ENCODE measurements around the gene SNED1.

Gene SNED1

DNA sequence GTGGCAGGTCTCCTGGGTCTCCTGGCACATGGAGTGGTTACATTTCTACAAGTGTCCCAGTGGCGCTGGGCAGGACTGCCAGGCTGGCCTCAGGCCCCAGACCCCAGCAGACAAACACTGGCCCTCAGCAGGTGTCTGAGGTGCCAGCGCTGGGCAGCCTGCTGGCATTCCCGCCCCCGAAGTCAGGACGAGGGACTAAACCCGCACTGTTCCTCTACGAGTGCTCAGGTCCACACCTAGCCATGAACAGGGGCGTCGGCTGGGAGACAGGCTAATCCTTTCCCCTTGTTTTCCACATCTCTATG is 12.8 kb downstream of the SNED1 start:
- no peak for DNase-seq (ENCODE audit: low read depth in 1 of 2, low spot score in 1 of 2)
- Histone ChIP-seq H3K4me3 (replicated peaks; ENCODE audit: insufficient read depth, low read length) (no peak overlapping the region), H3K27me3 (ENCODE audit: insufficient read depth, poor library complexity, severe bottlenecking) (peaks cover 10% of the 10 kb centered on the region), H3K27ac (replicated peaks) (no peak overlapping the region)
- TF ChIP-seq, protein P1, sequence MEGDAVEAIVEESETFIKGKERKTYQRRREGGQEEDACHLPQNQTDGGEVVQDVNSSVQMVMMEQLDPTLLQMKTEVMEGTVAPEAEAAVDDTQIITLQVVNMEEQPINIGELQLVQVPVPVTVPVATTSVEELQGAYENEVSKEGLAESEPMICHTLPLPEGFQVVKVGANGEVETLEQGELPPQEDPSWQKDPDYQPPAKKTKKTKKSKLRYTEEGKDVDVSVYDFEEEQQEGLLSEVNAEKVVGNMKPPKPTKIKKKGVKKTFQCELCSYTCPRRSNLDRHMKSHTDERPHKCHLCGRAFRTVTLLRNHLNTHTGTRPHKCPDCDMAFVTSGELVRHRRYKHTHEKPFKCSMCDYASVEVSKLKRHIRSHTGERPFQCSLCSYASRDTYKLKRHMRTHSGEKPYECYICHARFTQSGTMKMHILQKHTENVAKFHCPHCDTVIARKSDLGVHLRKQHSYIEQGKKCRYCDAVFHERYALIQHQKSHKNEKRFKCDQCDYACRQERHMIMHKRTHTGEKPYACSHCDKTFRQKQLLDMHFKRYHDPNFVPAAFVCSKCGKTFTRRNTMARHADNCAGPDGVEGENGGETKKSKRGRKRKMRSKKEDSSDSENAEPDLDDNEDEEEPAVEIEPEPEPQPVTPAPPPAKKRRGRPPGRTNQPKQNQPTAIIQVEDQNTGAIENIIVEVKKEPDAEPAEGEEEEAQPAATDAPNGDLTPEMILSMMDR (IDR thresholded peaks at IDR 0.05; ENCODE audit: insufficient read depth, low read length), result no peak
- TF ChIP-seq GABPA (IDR thresholded peaks at IDR 0.05; ENCODE audit: low read depth) (no peak), SPI1 (IDR thresholded peaks at IDR 0.05; ENCODE audit: borderline replicate concordance, low read depth) (no peak), POLR2AphosphoS5 (IDR thresholded peaks at IDR 0.05; ENCODE audit: low read depth) (no peak)
- TF ChIP-seq, protein P2, sequence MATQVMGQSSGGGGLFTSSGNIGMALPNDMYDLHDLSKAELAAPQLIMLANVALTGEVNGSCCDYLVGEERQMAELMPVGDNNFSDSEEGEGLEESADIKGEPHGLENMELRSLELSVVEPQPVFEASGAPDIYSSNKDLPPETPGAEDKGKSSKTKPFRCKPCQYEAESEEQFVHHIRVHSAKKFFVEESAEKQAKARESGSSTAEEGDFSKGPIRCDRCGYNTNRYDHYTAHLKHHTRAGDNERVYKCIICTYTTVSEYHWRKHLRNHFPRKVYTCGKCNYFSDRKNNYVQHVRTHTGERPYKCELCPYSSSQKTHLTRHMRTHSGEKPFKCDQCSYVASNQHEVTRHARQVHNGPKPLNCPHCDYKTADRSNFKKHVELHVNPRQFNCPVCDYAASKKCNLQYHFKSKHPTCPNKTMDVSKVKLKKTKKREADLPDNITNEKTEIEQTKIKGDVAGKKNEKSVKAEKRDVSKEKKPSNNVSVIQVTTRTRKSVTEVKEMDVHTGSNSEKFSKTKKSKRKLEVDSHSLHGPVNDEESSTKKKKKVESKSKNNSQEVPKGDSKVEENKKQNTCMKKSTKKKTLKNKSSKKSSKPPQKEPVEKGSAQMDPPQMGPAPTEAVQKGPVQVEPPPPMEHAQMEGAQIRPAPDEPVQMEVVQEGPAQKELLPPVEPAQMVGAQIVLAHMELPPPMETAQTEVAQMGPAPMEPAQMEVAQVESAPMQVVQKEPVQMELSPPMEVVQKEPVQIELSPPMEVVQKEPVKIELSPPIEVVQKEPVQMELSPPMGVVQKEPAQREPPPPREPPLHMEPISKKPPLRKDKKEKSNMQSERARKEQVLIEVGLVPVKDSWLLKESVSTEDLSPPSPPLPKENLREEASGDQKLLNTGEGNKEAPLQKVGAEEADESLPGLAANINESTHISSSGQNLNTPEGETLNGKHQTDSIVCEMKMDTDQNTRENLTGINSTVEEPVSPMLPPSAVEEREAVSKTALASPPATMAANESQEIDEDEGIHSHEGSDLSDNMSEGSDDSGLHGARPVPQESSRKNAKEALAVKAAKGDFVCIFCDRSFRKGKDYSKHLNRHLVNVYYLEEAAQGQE (IDR thresholded peaks at IDR 0.05; ENCODE audit: insufficient replicate concordance, low read depth), result no peak

DNA sequence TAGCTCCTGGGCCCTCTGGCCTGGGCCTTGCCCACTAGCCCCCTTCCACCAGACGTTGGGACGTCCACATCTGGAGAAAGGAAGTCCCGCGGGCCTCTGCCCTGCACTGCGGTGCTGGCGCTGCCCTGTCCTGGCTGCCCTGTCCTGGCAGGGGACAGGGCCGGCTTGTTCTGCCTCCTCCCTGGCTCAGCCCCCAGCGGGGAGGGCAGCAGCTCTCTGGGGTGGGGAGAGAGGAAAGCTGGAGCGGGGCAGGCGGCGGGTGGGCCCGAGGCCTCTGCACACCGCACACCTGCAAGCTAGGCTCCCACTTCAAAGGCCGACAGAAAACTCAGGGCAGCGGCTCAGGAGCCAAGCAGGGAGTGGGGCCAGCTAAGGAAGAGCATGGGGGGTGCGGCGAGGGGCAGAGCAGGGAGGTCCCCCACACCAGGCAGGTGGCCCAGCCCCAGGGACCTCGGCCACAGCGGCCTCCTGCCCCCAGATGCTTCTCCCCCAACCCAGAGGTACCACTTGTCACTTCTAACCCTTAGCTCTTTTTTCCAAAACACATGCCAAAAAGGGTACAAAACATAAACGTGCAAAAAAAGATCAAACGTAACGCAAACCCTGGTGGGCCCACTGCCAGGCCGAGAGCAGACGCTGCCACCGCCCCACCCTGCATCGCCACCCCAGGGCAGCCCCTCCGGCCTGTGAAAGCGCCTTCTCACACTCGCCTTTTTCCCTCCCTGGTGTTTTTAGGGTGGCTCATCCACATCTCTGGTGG is 13.5 kb downstream of the SNED1 start:
- H3K27ac ChIP-seq (replicated peaks), result no peak overlapping the region
- H3K27me3 ChIP-seq (ENCODE audit: insufficient read depth, poor library complexity, severe bottlenecking), result peaks cover 10% of the 10 kb centered on the region
- DNase-seq (ENCODE audit: low read depth in 1 of 2, low spot score in 1 of 2), result no peak
- H3K4me3 ChIP-seq (replicated peaks; ENCODE audit: insufficient read depth, low read length), result no peak overlapping the region
- TF ChIP-seq GABPA (IDR thresholded peaks at IDR 0.05; ENCODE audit: low read depth), result no peak
- TF ChIP-seq, protein P2 (IDR thresholded peaks at IDR 0.05; ENCODE audit: insufficient replicate concordance, low read depth), result no peak

DNA sequence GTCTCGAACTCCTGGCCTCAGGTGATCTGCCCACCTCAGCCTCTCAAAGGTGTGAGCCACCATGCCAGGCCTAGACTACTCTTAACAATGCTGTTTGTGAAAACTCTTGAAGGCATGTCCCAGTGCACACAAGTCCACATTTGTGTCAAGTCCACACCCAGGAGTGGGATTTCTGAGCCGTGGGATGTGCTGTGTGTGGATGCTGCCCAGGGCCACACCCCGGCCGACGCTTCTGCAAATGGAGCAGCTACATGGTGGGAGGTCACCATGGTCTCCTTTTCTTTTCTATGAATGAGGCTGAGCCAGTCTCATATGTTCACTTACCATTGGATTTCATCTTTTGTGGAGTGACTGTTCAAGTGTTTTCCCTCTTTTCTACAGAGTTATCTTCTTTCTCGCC is 15.8 kb downstream of the SNED1 start:
- no peak for DNase-seq (ENCODE audit: low read depth in 1 of 2, low spot score in 1 of 2)
- TF ChIP-seq, protein P1 (IDR thresholded peaks at IDR 0.05; ENCODE audit: insufficient read depth, low read length), result no peak
- TF ChIP-seq SPI1 (IDR thresholded peaks at IDR 0.05; ENCODE audit: borderline replicate concordance, low read depth) (no peak), GABPA (IDR thresholded peaks at IDR 0.05; ENCODE audit: low read depth) (no peak), POLR2AphosphoS5 (IDR thresholded peaks at IDR 0.05; ENCODE audit: low read depth) (no peak)
- TF ChIP-seq, protein P2 (IDR thresholded peaks at IDR 0.05; ENCODE audit: insufficient replicate concordance, low read depth), result no peak
- Histone ChIP-seq H3K27ac (replicated peaks) (no peak overlapping the region), H3K27me3 (ENCODE audit: insufficient read depth, poor library complexity, severe bottlenecking) (peaks cover 10% of the 10 kb centered on the region), H3K4me3 (replicated peaks; ENCODE audit: insufficient read depth, low read length) (no peak overlapping the region)
